HEK293 (cell line): ENCODE data around the gene TTC39C.
A peak's percentile ranks its signal among the peaks of the same experiment; 100 is the strongest.

Source experiments
- ATF2 ChIP-seq: fragments of 450-650 bp; formaldehyde crosslinking; IDR thresholded peaks from 2 replicates; pipeline ENCODE4 v1.5.1; 2016; ENCODE audit warnings: missing biosample characterization, missing genetic modification characterization, low read depth
- BCL11B ChIP-seq: fragments of 450-650 bp; formaldehyde crosslinking; IDR thresholded peaks from 2 replicates; pipeline ENCODE4 v1.5.1; 2016; ENCODE audit warnings: low read depth, missing biosample characterization, missing genetic modification characterization
- EGR2 ChIP-seq: fragments of 450-650 bp; formaldehyde crosslinking; IDR thresholded peaks from 2 replicates; pipeline ENCODE4 v1.5.1; 2016; ENCODE audit warnings: low read depth, missing biosample characterization, missing genetic modification characterization
- HOXD13 ChIP-seq: sonication (generic); formaldehyde crosslinking; IDR thresholded peaks from 2 replicates; pipeline ENCODE4 v1.8.0; 2022; ENCODE audit warnings: missing genetic modification reagents, borderline replicate concordance
- IKZF3 ChIP-seq: fragments of 450-650 bp; IDR thresholded peaks from 2 replicates; pipeline ENCODE4 v1.5.0; 2018; ENCODE audit warnings: missing biosample characterization, mild to moderate bottlenecking, missing genetic modification characterization, moderate library complexity
- KLF10 ChIP-seq: fragments of 450-650 bp; IDR thresholded peaks from 2 replicates; pipeline ENCODE4 v1.5.1; 2018; ENCODE audit warnings: missing biosample characterization, mild to moderate bottlenecking, missing genetic modification characterization
- KLF7 ChIP-seq: fragments of 450-650 bp; formaldehyde crosslinking; IDR thresholded peaks from 2 replicates; pipeline ENCODE4 v1.5.1; 2016; ENCODE audit warnings: missing biosample characterization, missing genetic modification characterization, borderline replicate concordance
- RBAK ChIP-seq: fragments of 450-650 bp; formaldehyde crosslinking; IDR thresholded peaks from 2 replicates; pipeline ENCODE4 v1.5.1; 2016; ENCODE audit warnings: missing biosample characterization, missing genetic modification characterization
- ZFP37 ChIP-seq: fragments of 450-650 bp; formaldehyde crosslinking; IDR thresholded peaks from 2 replicates; pipeline ENCODE4 v1.5.1; 2016; ENCODE audit warnings: missing biosample characterization, missing genetic modification characterization
- ZIC2 ChIP-seq: fragments of 450-650 bp; formaldehyde crosslinking; IDR thresholded peaks from 2 replicates; pipeline ENCODE4 v1.5.1; 2016; ENCODE audit warnings: missing biosample characterization, missing genetic modification characterization
- ZNF10 ChIP-seq: fragments of 450-650 bp; formaldehyde crosslinking; IDR thresholded peaks from 2 replicates; pipeline ENCODE4 v1.5.1; 2017; ENCODE audit warnings: missing biosample characterization, missing genetic modification characterization
- ZNF121 ChIP-seq: fragments of 450-650 bp; formaldehyde crosslinking; IDR thresholded peaks from 2 replicates; pipeline ENCODE4 v1.5.1; 2016; ENCODE audit warnings: missing biosample characterization, missing genetic modification characterization
- ZNF175 ChIP-seq: fragments of 450-650 bp; formaldehyde crosslinking; IDR thresholded peaks from 2 replicates; pipeline ENCODE4 v1.5.1; 2016; ENCODE audit warnings: missing biosample characterization, missing genetic modification characterization
- ZNF211 ChIP-seq: fragments of 450-650 bp; formaldehyde crosslinking; IDR thresholded peaks from 2 replicates; pipeline ENCODE4 v1.5.1; 2016; ENCODE audit warnings: low read depth, missing biosample characterization, missing genetic modification characterization
- ZNF248 ChIP-seq: fragments of 450-650 bp; formaldehyde crosslinking; IDR thresholded peaks from 2 replicates; pipeline ENCODE4 v1.5.1; 2017; ENCODE audit warnings: missing biosample characterization, missing genetic modification characterization
- ZNF274 ChIP-seq, 2 experiments: fragments of 200-500 bp in 1 of 2; fragments of 450-650 bp in 1 of 2; sonication (Bioruptor generic) in 1 of 2; formaldehyde crosslinking in 1 of 2; IDR thresholded peaks; 2 replicates each; pipeline versions ENCODE4 v1.5.1 to v1.6.1; 2014 to 2016; ENCODE audit warnings: borderline replicate concordance in 1 of 2, inconsistent platforms in 1 of 2, low read length in 1 of 2, missing biosample characterization in 1 of 2, missing genetic modification characterization in 1 of 2
- ZNF292 ChIP-seq: fragments of 450-650 bp; formaldehyde crosslinking; IDR thresholded peaks from 2 replicates; pipeline ENCODE4 v1.5.1; 2016; ENCODE audit warnings: low read depth, missing biosample characterization, missing genetic modification characterization, borderline replicate concordance
- ZNF416 ChIP-seq: fragments of 450-650 bp; formaldehyde crosslinking; IDR thresholded peaks from 2 replicates; pipeline ENCODE4 v1.5.1; 2016; ENCODE audit warnings: missing biosample characterization, missing genetic modification characterization
- ZNF473 ChIP-seq: fragments of 450-650 bp; formaldehyde crosslinking; IDR thresholded peaks from 2 replicates; pipeline ENCODE4 v1.5.1; 2017; ENCODE audit warnings: missing biosample characterization, missing genetic modification characterization
- ZNF48 ChIP-seq: fragments of 450-650 bp; formaldehyde crosslinking; IDR thresholded peaks from 2 replicates; pipeline ENCODE4 v1.5.1; 2016; ENCODE audit warnings: missing biosample characterization, missing genetic modification characterization
- ZNF521 ChIP-seq: fragments of 450-650 bp; formaldehyde crosslinking; IDR thresholded peaks from 2 replicates; pipeline ENCODE4 v1.5.1; 2017; ENCODE audit warnings: missing biosample characterization, mild to moderate bottlenecking, missing genetic modification characterization
- ZNF585B ChIP-seq: fragments of 450-650 bp; formaldehyde crosslinking; IDR thresholded peaks from 2 replicates; pipeline ENCODE4 v1.5.1; 2016; ENCODE audit warnings: missing biosample characterization, missing genetic modification characterization
- ZNF658 ChIP-seq: fragments of 450-650 bp; formaldehyde crosslinking; IDR thresholded peaks from 2 replicates; pipeline ENCODE4; 2016; ENCODE audit warnings: missing biosample characterization, missing genetic modification characterization
- ZNF664 ChIP-seq: fragments of 450-650 bp; formaldehyde crosslinking; IDR thresholded peaks from 2 replicates; pipeline ENCODE4 v1.5.1; 2016; ENCODE audit warnings: missing biosample characterization, missing genetic modification characterization
- ZNF701 ChIP-seq: fragments of 450-650 bp; formaldehyde crosslinking; IDR thresholded peaks from 2 replicates; pipeline ENCODE4 v1.5.1; 2016; ENCODE audit warnings: missing biosample characterization, missing genetic modification characterization
- ZNF704 ChIP-seq: fragments of 450-650 bp; formaldehyde crosslinking; IDR thresholded peaks from 2 replicates; pipeline ENCODE4 v1.5.1; 2016; ENCODE audit warnings: missing biosample characterization, missing genetic modification characterization
- ZNF76 ChIP-seq: fragments of 450-650 bp; formaldehyde crosslinking; IDR thresholded peaks from 2 replicates; pipeline ENCODE4; 2016; ENCODE audit warnings: low read depth, missing biosample characterization, missing genetic modification characterization, borderline replicate concordance
- ZNF776 ChIP-seq: fragments of 450-650 bp; formaldehyde crosslinking; IDR thresholded peaks from 2 replicates; pipeline ENCODE4 v1.5.0; 2017; ENCODE audit warnings: missing biosample characterization, missing genetic modification characterization, borderline replicate concordance
- ZNF843 ChIP-seq: fragments of 450-650 bp; formaldehyde crosslinking; IDR thresholded peaks from 2 replicates; pipeline ENCODE4 v1.5.1; 2016; ENCODE audit warnings: missing biosample characterization, missing genetic modification characterization
- ZSCAN23 ChIP-seq: fragments of 450-650 bp; formaldehyde crosslinking; IDR thresholded peaks from 2 replicates; pipeline ENCODE4 v1.5.1; 2016; ENCODE audit warnings: missing biosample characterization, missing genetic modification characterization
- ZSCAN30 ChIP-seq: fragments of 450-650 bp; IDR thresholded peaks from 2 replicates; pipeline ENCODE4 v1.5.1; 2018; ENCODE audit warnings: missing biosample characterization, mild to moderate bottlenecking, missing genetic modification characterization, moderate library complexity
- ZXDB ChIP-seq: fragments of 450-650 bp; formaldehyde crosslinking; IDR thresholded peaks from 2 replicates; pipeline ENCODE4 v1.5.1; 2016; ENCODE audit warnings: missing biosample characterization, missing genetic modification characterization
- TF ChIP-seq, protein P1 (sequence below): fragments of 450-650 bp; formaldehyde crosslinking; IDR thresholded peaks from 2 replicates; pipeline ENCODE4; 2016; ENCODE audit warnings: missing biosample characterization, missing genetic modification characterization
- TF ChIP-seq, protein P2 (sequence below): fragments of 450-650 bp; formaldehyde crosslinking; IDR thresholded peaks from 2 replicates; pipeline ENCODE4 v1.5.1; 2016; ENCODE audit warnings: missing biosample characterization, missing genetic modification characterization

Gene TTC39C

GRCh38 chr18:24014062-24014985 lies at the start of gene TTC39C (continued):
- TF ChIP-seq IKZF3 (tag by site-specific recombination) (peak; percentile 39; the same call in 1 of the 2 replicates), ZNF701 (no peak), ZNF121 (tag by site-specific recombination) (peak; percentile 95), ATF2 (tag by site-specific recombination) (no peak), EGR2 (peak; percentile 43), ZNF473 (no peak), RBAK (tag by site-specific recombination) (no peak), ZNF776 (no peak), KLF7 (tag by site-specific recombination) (no peak), ZFP37 (tag by site-specific recombination) (peak; percentile 58; the same call in 1 of the 2 replicates), ZNF175 (no peak), KLF10 (tag by site-specific recombination) (0 out of 2 replicates have a peak, but pooled peaks have one; percentile 23), ZNF521 (no peak), ZNF76 (tag by site-specific recombination) (no peak), ZNF48 (tag by site-specific recombination) (no peak), ZNF658 (tag by site-specific recombination) (no peak), ZNF274 (IDR thresholded peaks at IDR 0.05; ENCODE audit: low read length) (no peak), ZNF274 (tag by site-specific recombination; IDR thresholded peaks at IDR 0.05; ENCODE audit: borderline replicate concordance) (no peak), BCL11B (tag by site-specific recombination) (no peak), ZSCAN23 (tag by site-specific recombination) (no peak), ZNF10 (tag by site-specific recombination) (no peak), ZNF585B (no peak), ZNF664 (tag by site-specific recombination) (no peak), ZSCAN30 (tag by site-specific recombination) (no peak), HOXD13 (no peak), ZNF843 (tag by site-specific recombination) (no peak), ZNF704 (no peak), ZNF211 (tag by site-specific recombination) (no peak), ZNF416 (tag by site-specific recombination) (no peak), ZNF292 (tag by site-specific recombination) (no peak), ZNF248 (tag by site-specific recombination) (no peak), ZXDB (tag by site-specific recombination) (0 out of 2 replicates have a peak, but pooled peaks have one; percentile 46), ZIC2 (peak; percentile 30; the same call in 1 of the 2 replicates)
- TF ChIP-seq, protein P1, sequence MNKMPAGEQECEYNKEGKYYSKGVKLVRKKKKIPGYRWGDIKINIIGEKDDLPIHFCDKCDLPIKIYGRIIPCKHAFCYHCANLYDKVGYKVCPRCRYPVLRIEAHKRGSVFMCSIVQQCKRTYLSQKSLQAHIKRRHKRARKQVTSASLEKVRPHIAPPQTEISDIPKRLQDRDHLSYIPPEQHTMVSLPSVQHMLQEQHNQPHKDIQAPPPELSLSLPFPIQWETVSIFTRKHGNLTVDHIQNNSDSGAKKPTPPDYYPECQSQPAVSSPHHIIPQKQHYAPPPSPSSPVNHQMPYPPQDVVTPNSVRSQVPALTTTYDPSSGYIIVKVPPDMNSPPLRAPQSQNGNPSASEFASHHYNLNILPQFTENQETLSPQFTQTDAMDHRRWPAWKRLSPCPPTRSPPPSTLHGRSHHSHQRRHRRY (tag by site-specific recombination): no peak
- TF ChIP-seq, protein P2, sequence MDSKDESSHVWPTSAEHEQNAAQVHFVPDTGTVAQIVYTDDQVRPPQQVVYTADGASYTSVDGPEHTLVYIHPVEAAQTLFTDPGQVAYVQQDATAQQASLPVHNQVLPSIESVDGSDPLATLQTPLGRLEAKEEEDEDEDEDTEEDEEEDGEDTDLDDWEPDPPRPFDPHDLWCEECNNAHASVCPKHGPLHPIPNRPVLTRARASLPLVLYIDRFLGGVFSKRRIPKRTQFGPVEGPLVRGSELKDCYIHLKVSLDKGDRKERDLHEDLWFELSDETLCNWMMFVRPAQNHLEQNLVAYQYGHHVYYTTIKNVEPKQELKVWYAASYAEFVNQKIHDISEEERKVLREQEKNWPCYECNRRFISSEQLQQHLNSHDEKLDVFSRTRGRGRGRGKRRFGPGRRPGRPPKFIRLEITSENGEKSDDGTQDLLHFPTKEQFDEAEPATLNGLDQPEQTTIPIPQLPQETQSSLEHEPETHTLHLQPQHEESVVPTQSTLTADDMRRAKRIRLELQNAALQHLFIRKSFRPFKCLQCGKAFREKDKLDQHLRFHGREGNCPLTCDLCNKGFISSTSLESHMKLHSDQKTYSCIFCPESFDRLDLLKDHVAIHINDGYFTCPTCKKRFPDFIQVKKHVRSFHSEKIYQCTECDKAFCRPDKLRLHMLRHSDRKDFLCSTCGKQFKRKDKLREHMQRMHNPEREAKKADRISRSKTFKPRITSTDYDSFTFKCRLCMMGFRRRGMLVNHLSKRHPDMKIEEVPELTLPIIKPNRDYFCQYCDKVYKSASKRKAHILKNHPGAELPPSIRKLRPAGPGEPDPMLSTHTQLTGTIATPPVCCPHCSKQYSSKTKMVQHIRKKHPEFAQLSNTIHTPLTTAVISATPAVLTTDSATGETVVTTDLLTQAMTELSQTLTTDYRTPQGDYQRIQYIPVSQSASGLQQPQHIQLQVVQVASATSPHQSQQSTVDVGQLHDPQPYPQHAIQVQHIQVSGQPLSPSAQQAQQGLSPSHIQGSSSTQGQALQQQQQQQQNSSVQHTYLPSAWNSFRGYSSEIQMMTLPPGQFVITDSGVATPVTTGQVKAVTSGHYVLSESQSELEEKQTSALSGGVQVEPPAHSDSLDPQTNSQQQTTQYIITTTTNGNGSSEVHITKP (tag by site-specific recombination): peak; percentile 36; the same call in 1 of the 2 replicates
